Measurements from ENCODE around the gene ZFHX3.
A peak's percentile ranks its signal among the peaks of the same experiment; 100 is the strongest.

The ZFHX3 gene

DNA sequence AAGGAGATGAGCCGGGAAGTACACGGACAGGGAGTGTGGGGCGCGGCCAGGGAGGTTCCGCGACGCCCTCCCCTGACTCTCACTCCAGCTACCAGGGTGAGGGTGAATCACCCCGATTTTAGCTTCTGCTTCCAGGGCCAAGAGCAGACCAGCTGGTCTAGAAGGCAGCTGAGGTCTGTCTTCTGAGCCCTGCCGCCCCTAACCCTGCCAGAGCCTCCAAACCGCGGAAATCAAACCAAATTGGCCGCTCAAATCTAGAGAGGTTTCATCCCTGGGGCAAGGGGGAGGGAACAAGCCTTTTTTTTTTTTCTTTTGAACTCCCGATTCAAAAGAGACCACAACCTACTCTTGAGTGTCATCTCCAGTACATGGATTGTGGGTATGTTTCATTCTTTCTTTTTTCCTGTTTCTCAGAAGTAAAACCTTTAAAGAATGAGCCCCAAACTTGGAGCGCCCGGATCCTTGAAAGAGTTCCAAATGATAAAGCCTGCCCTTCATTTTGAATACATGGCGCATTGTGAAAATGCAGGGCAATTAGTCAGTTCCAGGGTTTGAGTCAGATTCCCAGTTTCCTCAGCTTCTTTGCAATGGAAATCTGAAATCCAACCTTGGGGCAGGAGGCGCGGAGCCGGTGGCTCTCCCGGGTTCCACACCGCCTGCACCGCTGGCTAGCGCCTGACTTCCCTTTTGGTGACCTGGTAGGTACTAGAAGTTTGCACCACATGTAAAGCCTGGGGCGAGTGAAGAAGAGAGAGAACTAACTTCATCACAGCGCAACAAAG, 16.5 kb upstream of the ZFHX3 start:
- H3K4me1 Mint-ChIP-seq = peaks cover 23 to 52% of the 10 kb centered on the region in 2 donors
- DNase-seq = no peak
- H3K9me3 Mint-ChIP-seq = no peaks in the 10 kb centered on the region
- peak overlapping the region; percentile 88 for H3K27ac Mint-ChIP-seq
- peaks cover 73 to 89% of the 10 kb centered on the region in 2 donors for H3K27me3 Mint-ChIP-seq
- ATAC-seq (replicated peaks) = peak in 1 of 2 donors; percentile 61
- H3K4me3 Mint-ChIP-seq = peak overlapping the region; percentile 53 to 68
- no peaks in the 10 kb centered on the region for H3K36me3 Mint-ChIP-seq

DNA sequence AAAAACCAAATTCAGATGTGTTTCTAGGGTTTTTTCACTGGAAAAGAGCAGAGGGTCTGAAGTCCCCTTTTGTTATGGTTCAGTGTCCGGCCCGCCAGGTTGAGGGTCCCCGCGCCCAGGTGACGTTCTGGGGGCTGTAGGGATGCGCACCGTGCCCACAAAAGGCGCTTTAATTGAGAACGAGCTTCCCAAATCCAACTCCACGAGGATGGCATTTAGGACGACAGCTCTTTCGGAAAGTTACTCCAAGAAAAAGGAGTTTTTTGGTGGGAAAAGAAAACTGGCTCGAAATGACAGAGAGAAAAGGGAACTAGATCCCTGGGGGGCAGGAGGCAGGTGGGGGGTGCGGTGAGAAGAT, 15.9 kb upstream of the ZFHX3 start:
- Mint-ChIP-seq H3K9me3 (no peaks in the 10 kb centered on the region), H3K4me3 (peak overlapping the region; percentile 50 to 52), H3K27ac (peak overlapping the region; percentile 31)

DNA sequence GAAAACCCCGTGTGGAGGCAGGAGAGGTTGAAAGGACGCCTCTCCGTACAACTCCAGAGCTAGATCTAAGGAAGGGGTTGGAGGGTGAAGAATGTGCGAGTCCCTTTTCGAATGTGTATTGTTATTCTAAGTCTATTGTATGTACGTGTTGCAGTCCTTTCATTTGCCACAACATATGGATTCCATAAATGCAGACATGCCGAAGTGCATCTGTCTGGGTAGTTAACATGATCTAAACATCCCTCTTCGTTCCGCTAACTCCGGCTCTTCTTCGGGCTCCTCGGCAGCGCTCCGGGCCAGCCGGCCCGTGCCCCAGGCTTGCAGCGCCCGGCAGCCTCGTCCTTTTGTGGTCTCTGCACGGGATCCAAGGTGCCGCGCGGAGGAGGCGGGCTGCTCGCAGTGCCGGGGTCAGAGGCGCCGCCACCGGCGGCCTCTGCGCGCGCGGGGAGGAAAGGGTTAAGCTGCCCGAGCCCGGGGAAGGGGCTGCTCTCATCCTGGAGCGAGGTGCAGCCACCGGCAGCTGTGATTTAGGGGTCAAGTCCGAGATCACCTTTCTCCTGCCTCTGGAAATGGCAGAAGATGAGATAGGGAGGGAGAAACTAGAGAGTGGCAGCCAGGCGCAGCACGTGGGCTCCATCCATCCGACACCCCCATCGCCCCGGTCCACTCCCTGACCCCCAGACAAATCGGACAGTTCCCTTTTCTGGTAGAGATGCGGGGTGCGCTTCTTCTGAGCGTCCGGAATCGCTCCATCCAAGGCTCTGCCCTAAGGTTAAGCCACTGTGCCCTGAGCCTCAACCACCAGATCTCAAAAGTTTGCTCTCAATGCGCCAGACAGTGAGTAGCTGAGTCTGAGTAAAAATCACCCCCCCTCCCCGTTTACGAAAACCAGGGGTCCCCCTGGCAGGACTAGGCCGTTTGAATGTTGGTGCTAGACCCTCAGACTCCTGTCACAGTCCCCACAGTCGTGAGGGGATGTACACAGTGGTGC, 15.1 kb upstream of the ZFHX3 start:
- Mint-ChIP-seq H3K36me3 (no peaks in the 10 kb centered on the region), H3K9me3 (no peaks in the 10 kb centered on the region), H3K4me3 (peak overlapping the region; percentile 52 to 58), H3K27me3 (peaks cover 60 to 76% of the 10 kb centered on the region in 2 donors), H3K4me1 (peaks cover 27 to 60% of the 10 kb centered on the region in 2 donors), H3K27ac (peak overlapping the region; percentile 31)
- DNase-seq (no peak), ATAC-seq (replicated peaks) (peak in 1 of 2 donors; percentile 18)

More for the DNA sequence above, 15.9 kb upstream of the ZFHX3 start:
- ATAC-seq (replicated peaks) (no peak), DNase-seq (no peak)
- Mint-ChIP-seq H3K4me1 (peaks cover 27 to 58% of the 10 kb centered on the region in 2 donors), H3K36me3 (no peaks in the 10 kb centered on the region), H3K27me3 (peaks cover 67 to 84% of the 10 kb centered on the region in 2 donors)

DNA sequence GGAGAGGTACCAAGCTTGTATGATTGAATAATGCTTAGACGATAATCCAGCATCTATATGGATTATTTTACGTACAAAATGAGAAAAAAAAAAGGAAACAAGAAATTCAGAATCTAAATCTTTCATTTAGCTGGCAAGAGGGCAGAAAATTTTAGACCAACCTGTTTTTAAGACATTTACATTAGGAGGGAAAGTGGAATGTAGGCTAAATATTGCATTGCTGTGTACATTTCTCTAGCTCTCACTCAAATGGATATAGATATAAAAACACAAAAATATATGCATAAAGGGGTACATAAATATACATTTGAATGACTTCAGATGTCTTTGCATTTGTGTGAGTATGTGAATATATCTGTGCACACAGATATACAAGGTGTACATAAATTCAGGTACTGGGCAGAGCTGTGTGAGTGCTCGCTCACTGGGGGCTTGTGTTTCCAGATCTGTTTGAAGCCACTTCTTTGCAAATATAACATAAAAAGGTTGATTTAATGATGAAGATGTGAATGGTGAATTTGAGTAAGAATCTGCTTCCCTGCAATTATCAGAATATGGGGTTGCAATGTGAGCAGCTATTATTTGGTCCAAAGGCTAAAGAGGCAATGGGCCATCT, 14.2 kb upstream of the ZFHX3 start:
- ATAC-seq (replicated peaks) = no peak
- no peak for DNase-seq
- Mint-ChIP-seq H3K27ac (no peak overlapping the region), H3K9me3 (no peaks in the 10 kb centered on the region), H3K36me3 (peaks cover 0 to 2% of the 10 kb centered on the region in 2 donors), H3K4me1 (peaks cover 29 to 65% of the 10 kb centered on the region in 2 donors), H3K27me3 (peaks cover 55 to 71% of the 10 kb centered on the region in 2 donors), H3K4me3 (peak overlapping the region; percentile 8 to 9)

DNA sequence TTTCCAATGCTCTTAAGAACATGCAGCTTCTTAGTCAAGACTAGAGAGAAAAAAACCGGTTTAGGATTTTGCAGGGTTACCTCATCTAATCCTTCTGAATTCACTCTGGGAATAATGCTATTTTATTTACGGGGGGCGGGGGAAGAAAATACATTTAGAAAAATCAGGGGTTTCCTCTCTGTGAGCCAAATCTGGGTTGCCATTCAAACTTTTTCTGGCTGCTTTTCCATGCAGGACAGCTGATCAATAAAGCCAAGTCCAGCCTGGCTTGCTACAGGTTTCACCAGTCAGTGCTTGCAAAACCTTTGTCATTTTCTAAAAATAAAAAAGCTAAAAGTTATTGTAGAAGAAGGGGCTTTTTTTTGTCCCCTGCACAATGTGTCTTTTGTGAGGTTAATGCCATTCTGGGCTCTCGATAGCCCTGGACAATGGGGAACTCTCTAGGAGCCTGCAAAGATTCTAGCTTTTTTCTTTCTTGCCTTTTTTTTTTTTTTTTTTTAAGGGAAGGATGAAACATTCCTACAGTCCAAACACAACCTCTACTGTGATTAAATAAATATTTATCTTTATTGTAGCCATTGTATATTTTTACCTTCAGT, 13.1 kb upstream of the ZFHX3 start:
- Mint-ChIP-seq H3K4me1 (peaks cover 30 to 63% of the 10 kb centered on the region in 2 donors), H3K9me3 (no peaks in the 10 kb centered on the region), H3K27me3 (peaks cover 57 to 67% of the 10 kb centered on the region in 2 donors), H3K4me3 (no peak overlapping the region), H3K36me3 (peaks cover 0 to 2% of the 10 kb centered on the region in 2 donors), H3K27ac (no peak overlapping the region)
- no peak for DNase-seq
- ATAC-seq (replicated peaks) = no peak

DNA sequence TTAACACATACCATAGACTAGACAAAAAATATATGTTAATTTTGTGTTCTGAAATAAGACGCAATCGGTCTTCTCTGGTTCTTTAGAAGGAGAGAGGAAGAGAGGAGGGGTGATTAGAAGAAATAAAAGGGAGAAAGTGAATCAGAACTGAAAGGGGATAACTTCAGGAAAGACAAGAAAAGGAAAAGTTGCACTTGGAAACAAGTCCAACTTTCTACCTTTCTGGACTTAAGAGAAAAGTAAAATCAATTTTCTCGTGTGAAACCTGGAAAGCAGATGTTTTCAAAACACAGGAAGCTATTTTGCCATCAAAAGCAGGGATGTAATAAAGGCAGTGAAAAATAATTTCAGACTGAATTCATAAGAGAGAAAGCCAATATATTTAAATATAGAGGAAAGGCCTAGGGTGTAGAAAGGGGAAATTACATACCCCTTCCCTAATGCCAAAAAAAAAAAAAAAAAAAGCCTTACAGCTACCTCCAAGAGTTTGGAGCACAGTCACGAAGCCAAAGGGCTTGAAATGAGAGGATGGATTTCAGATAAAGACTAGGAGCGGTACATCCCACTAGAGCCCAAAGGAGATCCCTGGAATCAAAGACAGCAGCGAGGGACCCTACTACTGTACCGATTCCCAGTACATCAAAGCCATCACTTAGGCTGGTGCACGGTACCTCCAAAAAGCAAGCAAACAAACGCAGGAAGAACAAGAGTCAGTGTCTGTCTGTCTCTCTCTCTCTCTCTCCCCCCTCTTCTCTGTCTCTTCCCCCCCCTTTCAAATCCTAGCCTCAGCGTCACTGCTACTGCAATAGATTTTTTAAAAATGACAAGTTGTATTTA, 12.1 kb upstream of the ZFHX3 start:
- no peak overlapping the region for H3K27ac Mint-ChIP-seq
- H3K4me1 Mint-ChIP-seq = peaks cover 27 to 57% of the 10 kb centered on the region in 2 donors
- ATAC-seq (replicated peaks) (no peak), DNase-seq (no peak)
- peaks cover 52 to 62% of the 10 kb centered on the region in 2 donors for H3K27me3 Mint-ChIP-seq
- peaks cover 0 to 2% of the 10 kb centered on the region in 2 donors for H3K36me3 Mint-ChIP-seq
- H3K9me3 Mint-ChIP-seq = no peaks in the 10 kb centered on the region
- H3K4me3 Mint-ChIP-seq = peak overlapping the region; percentile 89

DNA sequence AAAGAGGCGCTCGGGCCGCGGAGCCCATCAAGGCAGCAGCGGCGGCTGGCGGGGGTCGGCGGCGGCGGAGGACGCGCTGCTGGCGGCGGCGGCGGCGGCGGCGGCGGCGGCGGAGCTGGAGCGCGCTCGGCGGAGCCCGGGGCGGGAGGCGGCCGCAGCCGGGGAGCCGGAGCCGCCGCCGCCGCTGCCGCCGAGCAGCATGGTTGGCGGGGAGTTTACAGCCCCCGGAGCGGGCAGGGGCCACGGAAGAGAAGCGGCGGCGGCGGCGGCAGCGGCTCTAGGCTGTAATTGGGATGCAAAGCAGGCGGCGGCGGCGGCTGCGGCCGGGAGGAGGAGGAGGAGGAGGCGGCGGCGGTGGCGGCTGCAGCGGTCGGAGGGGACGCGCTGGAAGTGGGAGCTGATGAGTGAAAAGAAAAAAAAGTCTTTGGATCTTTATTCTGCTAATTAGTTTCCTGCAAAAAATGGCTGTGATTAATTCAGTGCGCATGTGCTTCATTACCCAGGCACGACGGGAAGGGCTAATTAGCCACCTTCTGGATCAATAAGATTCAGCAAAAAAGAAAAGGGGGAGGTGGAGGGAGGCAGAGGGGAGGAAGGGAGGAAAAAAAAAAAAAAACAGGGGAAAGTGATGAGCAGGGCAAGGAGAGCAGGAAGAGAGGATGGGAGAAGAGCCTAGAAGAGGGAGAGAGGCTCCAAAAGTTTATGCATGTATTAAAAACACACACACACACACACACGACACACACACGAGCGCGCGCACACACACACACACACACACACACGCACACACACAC, 10.9 kb upstream of the ZFHX3 start:
- peak; percentile 41 to 51 for ATAC-seq (replicated peaks)
- Mint-ChIP-seq H3K27ac (peak overlapping the region; percentile 79), H3K27me3 (peaks cover 44 to 50% of the 10 kb centered on the region in 2 donors), H3K4me1 (peaks cover 20 to 45% of the 10 kb centered on the region in 2 donors), H3K36me3 (peaks cover 0 to 2% of the 10 kb centered on the region in 2 donors), H3K4me3 (peak overlapping the region; percentile 89), H3K9me3 (no peaks in the 10 kb centered on the region)
- DNase-seq = no peak

DNA sequence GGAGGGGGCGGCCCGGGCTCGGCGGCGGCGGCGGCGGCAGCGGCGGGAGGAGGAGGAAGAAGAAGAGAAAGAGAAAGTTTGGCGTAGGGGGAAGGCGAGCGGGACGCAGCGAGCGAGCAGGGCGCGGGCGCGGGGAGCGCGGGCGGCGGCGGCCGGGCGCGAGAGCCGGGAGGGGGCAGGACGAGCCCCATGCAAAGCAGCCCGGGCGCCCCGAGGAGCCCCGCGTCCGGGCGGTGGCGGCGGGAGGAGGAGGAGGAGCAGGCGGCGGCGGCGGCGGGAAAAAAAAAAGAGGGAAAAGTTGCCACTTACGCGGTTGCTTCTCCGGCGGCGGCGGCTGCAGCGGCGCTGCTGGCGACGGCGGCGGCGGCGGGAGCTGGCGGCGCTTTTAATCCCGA, 10.3 kb upstream of the ZFHX3 start:
- Mint-ChIP-seq H3K27ac (no peak overlapping the region), H3K4me3 (peak overlapping the region; percentile 89), H3K27me3 (peaks cover 42 to 44% of the 10 kb centered on the region in 2 donors), H3K36me3 (peaks cover 0 to 2% of the 10 kb centered on the region in 2 donors), H3K4me1 (peaks cover 14 to 39% of the 10 kb centered on the region in 2 donors), H3K9me3 (no peaks in the 10 kb centered on the region)
- ATAC-seq (replicated peaks) (peak; percentile 73 to 79), DNase-seq (peak; percentile 24)

DNA sequence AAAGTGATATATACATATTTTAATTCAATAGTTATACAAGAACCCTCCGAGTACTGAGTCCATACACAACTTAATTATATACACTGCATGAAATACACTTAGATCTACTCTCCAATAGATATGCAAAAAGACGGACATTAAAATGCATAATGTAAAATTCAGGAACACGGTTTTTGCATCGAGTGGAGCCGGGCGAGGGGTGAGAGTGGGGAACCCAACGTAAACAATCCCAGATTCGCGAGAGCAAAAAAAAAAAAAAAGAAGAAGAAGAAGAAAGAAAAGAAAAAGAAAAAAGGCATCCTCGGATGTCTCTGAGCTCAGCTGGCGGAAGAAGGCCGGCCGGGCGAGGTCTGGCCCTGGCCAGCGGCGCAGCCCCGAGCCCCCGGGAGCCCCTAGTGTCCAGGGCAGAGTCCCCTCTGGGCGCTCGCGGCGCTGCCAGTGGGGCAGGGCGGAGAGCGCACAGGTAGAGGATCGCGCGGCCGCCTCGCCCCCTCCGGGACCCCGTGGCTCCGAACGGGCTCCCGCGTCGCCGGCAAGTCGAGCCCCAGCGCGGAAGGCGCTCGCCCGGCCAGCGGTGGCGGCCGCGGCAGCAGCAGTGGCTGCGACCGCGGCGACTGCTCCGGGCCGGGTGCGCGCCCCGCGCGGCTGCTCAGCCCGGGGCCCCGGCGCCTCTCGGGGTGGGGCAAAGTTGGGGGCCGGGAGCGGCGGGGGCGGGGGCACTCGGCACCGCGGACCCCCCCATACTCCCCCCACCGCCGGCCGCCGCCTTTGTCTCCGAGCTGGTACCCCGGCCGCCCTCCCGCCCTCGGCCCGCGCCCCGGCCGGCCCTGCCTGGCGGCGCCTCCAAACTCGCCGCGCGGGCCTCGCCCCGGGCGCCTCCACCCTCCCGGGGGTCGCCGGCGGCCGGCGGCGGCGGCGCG, 9.6 kb upstream of the ZFHX3 start:
- peaks cover 13 to 32% of the 10 kb centered on the region in 2 donors for H3K4me1 Mint-ChIP-seq
- H3K9me3 Mint-ChIP-seq = no peaks in the 10 kb centered on the region
- DNase-seq = no peak
- peak overlapping the region; percentile 89 to 91 for H3K4me3 Mint-ChIP-seq
- H3K36me3 Mint-ChIP-seq = peaks cover 0 to 2% of the 10 kb centered on the region in 2 donors
- peak; percentile 52 to 68 for ATAC-seq (replicated peaks)
- H3K27ac Mint-ChIP-seq = peak overlapping the region; percentile 84
- H3K27me3 Mint-ChIP-seq = peaks cover 37 to 40% of the 10 kb centered on the region in 2 donors

DNA sequence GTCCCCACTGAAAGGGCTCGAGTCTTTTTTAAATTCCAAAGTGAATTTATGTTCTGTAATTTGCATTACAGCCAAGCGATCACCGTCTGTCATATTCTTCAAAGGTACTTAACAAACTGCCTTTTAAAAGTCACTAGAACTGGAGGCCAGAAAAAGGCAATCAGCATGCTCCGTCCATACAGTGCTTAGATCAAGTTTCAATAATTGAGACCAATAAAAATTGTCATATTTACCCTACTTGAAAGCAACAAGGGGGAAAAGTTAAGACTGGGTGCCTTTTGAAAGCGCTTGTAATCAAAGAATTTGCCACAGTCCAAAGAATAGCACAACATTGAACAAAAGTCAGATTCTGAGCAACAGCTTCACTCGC, 9.0 kb upstream of the ZFHX3 start:
- peak overlapping the region; percentile 85 to 91 for H3K4me3 Mint-ChIP-seq
- peaks cover 31 to 33% of the 10 kb centered on the region in 2 donors for H3K27me3 Mint-ChIP-seq
- no peak overlapping the region for H3K27ac Mint-ChIP-seq
- no peaks in the 10 kb centered on the region for H3K9me3 Mint-ChIP-seq
- H3K36me3 Mint-ChIP-seq = peaks cover 0 to 2% of the 10 kb centered on the region in 2 donors
- no peak for ATAC-seq (replicated peaks)
- peaks cover 11 to 29% of the 10 kb centered on the region in 2 donors for H3K4me1 Mint-ChIP-seq
- DNase-seq = no peak

DNA sequence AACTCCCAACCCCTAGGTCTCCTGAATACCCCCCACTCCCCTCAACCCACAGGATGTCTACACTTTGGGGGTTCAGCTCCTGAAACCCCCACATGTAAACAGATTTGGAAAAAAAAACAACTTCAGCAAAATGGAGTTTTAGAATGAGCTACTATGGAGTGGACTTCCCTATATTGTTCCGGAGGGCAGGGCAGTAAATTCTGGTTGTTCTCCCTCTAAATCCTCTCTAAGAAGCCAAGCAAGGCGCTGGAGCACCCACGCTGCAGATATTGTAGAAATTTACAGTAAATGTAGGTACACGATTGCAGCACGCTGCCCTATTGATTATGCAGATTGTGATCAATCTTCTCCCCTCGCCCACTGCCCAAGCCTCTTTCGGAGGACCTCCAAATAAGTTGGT, 8.5 kb upstream of the ZFHX3 start:
- Mint-ChIP-seq H3K4me3 (no peak overlapping the region), H3K27ac (no peak overlapping the region), H3K36me3 (peaks cover 0 to 2% of the 10 kb centered on the region in 2 donors), H3K4me1 (peaks cover 11 to 29% of the 10 kb centered on the region in 2 donors), H3K9me3 (no peaks in the 10 kb centered on the region), H3K27me3 (peaks cover 27 to 31% of the 10 kb centered on the region in 2 donors)
- DNase-seq (no peak), ATAC-seq (replicated peaks) (no peak)
